ENCODE results near the gene FOXO6. TPM values are rescaled to one million over a fixed set of nuclear protein-coding genes. Genes with fewer than 3 reads are reported as not detected.

The FOXO6 gene
- total RNA-seq, 6 experiments from 2014 or later, result 0.12 to 0.55 (median 0.54) TPM; not detected in 3

DNA sequence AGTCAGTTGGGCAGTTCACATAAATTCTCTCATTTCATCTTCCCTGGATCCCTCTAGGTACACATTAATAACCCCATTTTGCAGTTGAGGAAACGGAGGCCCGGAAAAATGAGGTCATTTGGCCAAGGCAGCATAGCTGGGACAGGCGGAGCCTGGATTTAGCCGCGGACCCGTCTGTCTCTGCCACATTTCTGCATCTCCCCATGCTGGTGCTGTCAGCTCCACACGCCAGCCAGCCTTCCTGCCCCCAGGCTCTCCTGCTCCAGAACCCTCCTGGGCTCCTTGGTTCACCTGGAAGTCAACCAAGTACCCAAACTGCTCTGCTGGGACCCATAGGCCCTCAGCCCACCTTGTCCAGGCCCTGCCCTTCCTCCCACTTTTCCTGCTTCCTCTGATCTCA, 7.6 kb downstream of the FOXO6 start:
- H3K27ac ChIP-seq, result no peak overlapping the region
- no peaks in the 10 kb centered on the region for H3K36me3 ChIP-seq
- peaks cover 0 to 8% (median 0%) of the 10 kb centered on the region in 4 donors for H3K4me1 ChIP-seq
- ATAC-seq (no peak), DNase-seq (no peak)
- H3K9me3 ChIP-seq, result no peaks in the 10 kb centered on the region
- WGBS (ENCODE audit: insufficient coverage, low coverage, low lambda C conversion rate, missing lambda C conversion rate), result 33% methylated on average over 1 of the region's 7 CpGs
- intact Hi-C loops (cut with DNase I), result no loop called here
- no peak for TF ChIP-seq POLR2A (IDR thresholded peaks at IDR 0.05)
- TF ChIP-seq, protein P1, sequence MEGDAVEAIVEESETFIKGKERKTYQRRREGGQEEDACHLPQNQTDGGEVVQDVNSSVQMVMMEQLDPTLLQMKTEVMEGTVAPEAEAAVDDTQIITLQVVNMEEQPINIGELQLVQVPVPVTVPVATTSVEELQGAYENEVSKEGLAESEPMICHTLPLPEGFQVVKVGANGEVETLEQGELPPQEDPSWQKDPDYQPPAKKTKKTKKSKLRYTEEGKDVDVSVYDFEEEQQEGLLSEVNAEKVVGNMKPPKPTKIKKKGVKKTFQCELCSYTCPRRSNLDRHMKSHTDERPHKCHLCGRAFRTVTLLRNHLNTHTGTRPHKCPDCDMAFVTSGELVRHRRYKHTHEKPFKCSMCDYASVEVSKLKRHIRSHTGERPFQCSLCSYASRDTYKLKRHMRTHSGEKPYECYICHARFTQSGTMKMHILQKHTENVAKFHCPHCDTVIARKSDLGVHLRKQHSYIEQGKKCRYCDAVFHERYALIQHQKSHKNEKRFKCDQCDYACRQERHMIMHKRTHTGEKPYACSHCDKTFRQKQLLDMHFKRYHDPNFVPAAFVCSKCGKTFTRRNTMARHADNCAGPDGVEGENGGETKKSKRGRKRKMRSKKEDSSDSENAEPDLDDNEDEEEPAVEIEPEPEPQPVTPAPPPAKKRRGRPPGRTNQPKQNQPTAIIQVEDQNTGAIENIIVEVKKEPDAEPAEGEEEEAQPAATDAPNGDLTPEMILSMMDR (IDR thresholded peaks at IDR 0.05), result no peak
- H3K4me3 ChIP-seq, result no peak overlapping the region
- H3K27me3 ChIP-seq, result peaks cover 0 to 4% of the 10 kb centered on the region in 2 donors

DNA sequence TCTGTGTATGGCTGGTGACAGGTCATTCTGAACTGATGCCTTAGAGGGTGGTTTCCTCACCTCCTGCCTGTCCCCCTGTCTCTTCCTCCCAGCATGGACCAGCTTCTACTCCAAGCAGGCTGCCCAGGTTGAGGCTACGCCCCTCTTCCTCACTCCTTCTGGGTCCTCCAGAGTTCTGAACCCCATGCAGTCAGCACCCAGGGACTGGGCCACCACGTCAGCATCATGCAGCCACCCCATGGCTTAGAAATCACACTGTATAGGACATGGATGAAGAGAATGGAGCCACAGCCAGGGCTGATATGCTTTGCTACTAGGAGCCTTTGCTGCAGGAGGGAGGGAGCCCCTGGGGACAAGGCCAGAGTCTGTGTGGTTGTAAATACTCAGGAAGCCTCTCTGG, 8.3 kb downstream of the FOXO6 start:
- H3K27me3 ChIP-seq, result peaks cover 0 to 4% of the 10 kb centered on the region in 2 donors
- no peaks in the 10 kb centered on the region for H3K9me3 ChIP-seq
- peaks cover 0 to 8% (median 0%) of the 10 kb centered on the region in 4 donors for H3K4me1 ChIP-seq
- H3K4me3 ChIP-seq, result no peak overlapping the region
- ATAC-seq (no peak), DNase-seq (no peak)
- TF ChIP-seq, protein P1 (IDR thresholded peaks at IDR 0.05), result no peak
- TF ChIP-seq POLR2A (IDR thresholded peaks at IDR 0.05), result no peak
- H3K27ac ChIP-seq, result no peak overlapping the region
- 100% methylated on average over 1 of the region's 2 CpGs for WGBS (ENCODE audit: insufficient coverage, low coverage, low lambda C conversion rate, missing lambda C conversion rate)
- intact Hi-C loops (cut with DNase I), result no loop called here
- no peaks in the 10 kb centered on the region for H3K36me3 ChIP-seq

DNA sequence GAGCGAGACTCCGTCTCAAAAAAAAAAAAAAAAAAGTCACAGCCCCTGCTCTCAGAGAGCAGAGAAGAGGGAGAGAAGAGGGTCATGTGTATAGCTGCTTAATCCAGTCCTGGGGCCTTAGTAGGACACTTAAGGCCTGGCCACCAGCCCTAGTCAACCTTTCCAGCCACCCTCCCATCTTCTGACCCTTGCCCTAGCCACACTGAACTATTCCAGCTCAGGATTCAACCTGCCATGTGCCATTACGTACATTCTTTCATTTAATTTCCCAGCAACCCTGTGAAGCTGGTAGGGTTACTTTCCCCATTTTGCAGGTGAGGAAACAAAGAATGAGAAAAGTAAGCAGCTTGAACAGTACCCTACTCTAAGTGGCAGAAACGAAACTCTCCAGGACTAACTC, 9.0 kb downstream of the FOXO6 start:
- DNase-seq (no peak), ATAC-seq (no peak)
- Histone ChIP-seq H3K4me3 (no peak overlapping the region), H3K27ac (no peak overlapping the region), H3K36me3 (no peaks in the 10 kb centered on the region), H3K9me3 (no peaks in the 10 kb centered on the region), H3K27me3 (peaks cover 0 to 4% of the 10 kb centered on the region in 2 donors), H3K4me1 (peaks cover 0 to 8% (median 0%) of the 10 kb centered on the region in 4 donors)
- WGBS (ENCODE audit: insufficient coverage, low coverage, low lambda C conversion rate, missing lambda C conversion rate), result 79% methylated on average over 2 of the region's 4 CpGs
- intact Hi-C loops (cut with DNase I), result no loop called here
- TF ChIP-seq POLR2A (IDR thresholded peaks at IDR 0.05), result no peak
- TF ChIP-seq, protein P1 (IDR thresholded peaks at IDR 0.05), result no peak

DNA sequence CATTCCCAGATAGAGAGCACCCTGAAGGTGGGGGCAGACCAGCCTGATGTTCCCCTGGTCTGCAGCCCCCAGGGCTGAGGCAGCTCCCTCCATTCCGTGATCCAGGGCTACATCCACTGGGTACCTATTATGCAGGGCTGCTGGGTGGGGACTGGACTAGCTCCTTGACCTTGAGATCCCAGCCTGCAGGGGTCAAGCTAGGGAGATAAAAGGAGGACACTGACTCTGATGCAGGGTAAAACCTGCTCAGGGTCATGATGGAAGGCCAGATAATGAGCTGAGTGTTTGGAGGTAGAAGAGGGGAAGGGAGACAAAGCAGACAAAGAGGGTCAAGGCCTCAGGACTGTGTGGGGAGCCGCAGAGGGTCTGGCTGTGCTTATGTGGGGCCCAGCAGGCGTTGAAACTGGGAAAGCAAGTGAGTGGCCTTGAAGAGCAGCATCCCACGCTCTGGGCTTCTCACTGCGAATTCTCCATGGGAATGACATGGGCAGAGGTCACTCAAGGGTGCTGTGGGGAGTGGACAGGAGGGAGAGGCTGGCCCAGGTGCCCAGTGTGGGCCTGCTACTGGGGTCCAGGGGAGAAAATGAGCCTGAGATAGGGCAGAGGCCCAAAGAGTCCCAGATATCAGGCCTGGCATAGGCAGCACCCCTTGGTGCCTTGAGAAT, 9.7 kb downstream of the FOXO6 start:
- intact Hi-C loops (cut with DNase I), result no loop called here
- Histone ChIP-seq H3K4me3 (no peak overlapping the region), H3K4me1 (peaks cover 0 to 8% (median 0%) of the 10 kb centered on the region in 4 donors), H3K36me3 (no peaks in the 10 kb centered on the region), H3K9me3 (no peaks in the 10 kb centered on the region), H3K27ac (no peak overlapping the region), H3K27me3 (peaks cover 0 to 4% of the 10 kb centered on the region in 2 donors)
- TF ChIP-seq, protein P1 (IDR thresholded peaks at IDR 0.05), result no peak
- no peak for TF ChIP-seq POLR2A (IDR thresholded peaks at IDR 0.05)
- no CpG with 5 or more reads among the region's 5 CpGs for WGBS (ENCODE audit: insufficient coverage, low coverage, low lambda C conversion rate, missing lambda C conversion rate)
- ATAC-seq (no peak), DNase-seq (no peak)

All from right lobe of liver (tissue), 6 donors.